Measurements from ENCODE around the gene KATNBL1. TPM values are rescaled to one million over a fixed set of nuclear protein-coding genes. Genes with fewer than 3 reads are reported as not detected.

The KATNBL1 gene
- total and polyA plus RNA-seq, 2 donors (not counting 3 experiments of a cell fraction or from before 2014, with no cell fraction given), result 14.1 to 56.8 TPM

- no peak for FAIRE-seq
- H3K36me3 ChIP-seq (ENCODE audit: control insufficient read depth in 2 of 2, extremely low read depth in 1 of 2, insufficient read depth in 2 of 2, low read length in 2 of 2), result peaks cover 1 to 5% of the 10 kb centered on the region in 2 experiments
- no peak overlapping the region for H3K4me2 ChIP-seq (ENCODE audit: insufficient read depth, low read length)
- no peak overlapping the region for H3K27ac ChIP-seq (ENCODE audit: insufficient read depth, low read depth, low read length)
- H3K27me3 ChIP-seq (ENCODE audit: control insufficient read depth in 2 of 2, insufficient read depth in 2 of 2, low read length in 2 of 2), result no peaks in the 10 kb centered on the region
- no peaks in the 10 kb centered on the region for H3K9me1 ChIP-seq (replicated peaks; ENCODE audit: control insufficient read depth, extremely low read depth, insufficient read depth, low read length)
- POLR2A ChIA-PET, result no interaction called here
- CTCF ChIA-PET, result interaction anchor here (0.8 to 5.6 kb wide), 9 partner anchors 9 to 346 kb away, joined by 3 to 77 read pairs (median 4); partner anchors contain the start of genes LPCAT4 and SLC12A6
- H4K20me1 ChIP-seq (replicated peaks; ENCODE audit: control insufficient read depth, extremely low read depth, insufficient read depth, low read length), result no peaks in the 10 kb centered on the region
- no peak for DNase-seq (ENCODE audit: low read depth, low spot score)
- BruUV-seq (replicated peaks), result no TSS peak
- H3K4me3 ChIP-seq (replicated peaks in 1 of 3; ENCODE audit: insufficient read depth in 1 of 3, low read depth in 1 of 3, low read length in 3 of 3), result no peak overlapping the region
- no peak for TF ChIP-seq MYC (IDR thresholded peaks at IDR 0.05; ENCODE audit: low read depth, low read length)
- no peaks in the 10 kb centered on the region for H3K9me3 ChIP-seq (replicated peaks; ENCODE audit: control insufficient read depth, insufficient read depth, low read length)
- no peak overlapping the region for H3K9ac ChIP-seq (replicated peaks; ENCODE audit: extremely low read depth, insufficient read depth, low read length)
- intact Hi-C loops (cut with micrococcal nuclease), result no loop called here
- H3K79me2 ChIP-seq (ENCODE audit: control insufficient read depth, insufficient read depth, low read length), result no peaks in the 10 kb centered on the region
- dilution Hi-C loops (cut with MboI; ENCODE audit: extremely low pct_ligation_motif_present, low sequenced_read_pairs), result no loop called here
- peaks cover 21% of the 10 kb centered on the region for H3K4me1 ChIP-seq (ENCODE audit: control insufficient read depth, extremely low read depth, insufficient read depth, low read length)
- H2AFZ ChIP-seq (ENCODE audit: low read depth, low read length), result no peak overlapping the region
These were observed 32.4 kb upstream of the KATNBL1 start for GRCh38 chr15:34242331-34242710.

DNA sequence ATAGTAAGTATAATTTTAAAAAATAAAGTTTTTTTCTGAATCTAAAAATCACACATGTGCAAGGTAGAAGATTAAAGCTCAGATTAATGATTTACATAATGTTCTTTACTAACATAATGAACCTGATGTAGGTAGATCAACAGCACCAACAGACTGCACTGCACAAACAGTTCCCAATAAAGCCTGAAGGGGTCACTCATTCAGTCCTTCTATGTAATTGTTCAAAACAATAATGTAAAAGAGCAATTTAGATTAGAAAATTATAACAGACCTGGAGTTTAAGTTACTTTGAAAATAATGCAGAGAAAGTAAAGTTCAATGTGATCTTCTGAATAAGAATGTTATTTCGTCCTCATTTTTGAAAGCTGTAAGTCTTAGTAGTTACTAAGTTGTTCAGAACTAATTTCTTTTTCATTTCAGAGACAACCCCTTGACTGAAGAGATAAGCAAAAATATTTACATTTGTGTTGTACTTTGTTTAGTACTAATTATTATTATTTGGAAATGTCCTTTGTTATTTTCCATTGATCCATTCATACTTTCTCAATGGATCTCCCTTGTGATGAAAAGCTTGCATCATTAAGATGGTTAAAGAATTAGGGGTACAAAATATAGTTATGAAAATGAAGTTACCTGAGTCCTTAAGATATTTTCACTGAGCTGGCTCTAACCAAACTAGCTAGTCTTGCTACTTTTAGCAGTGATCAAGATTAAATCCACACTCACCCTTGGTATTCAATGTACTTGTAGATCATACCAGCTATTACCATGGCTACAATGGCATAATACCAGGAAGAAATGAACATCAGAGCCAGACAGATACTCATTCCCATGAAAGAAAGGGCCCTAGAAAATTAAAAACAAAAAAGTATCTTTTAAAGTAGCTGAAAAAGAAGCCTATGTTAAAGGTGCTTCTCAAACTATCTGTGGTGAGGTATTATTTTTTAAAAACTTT, 31.8 kb upstream of the KATNBL1 start:
- ChIA-PET POLR2A (no interaction called here), CTCF (interaction anchor here (0.6 to 5.6 kb wide), 20 partner anchors 10 to 346 kb away, joined by 3 to 77 read pairs (median 4); partner anchors contain the start of genes GOLGA8B, LPCAT4, NOP10 and SLC12A6)
- H3K79me2 ChIP-seq (ENCODE audit: control insufficient read depth, insufficient read depth, low read length), result no peaks in the 10 kb centered on the region
- intact Hi-C loops (cut with micrococcal nuclease) (loop anchor here (1.0 to 2.0 kb wide), 2 partner anchors 93 to 347 kb away; no protein-coding TSS in a partner anchor), dilution Hi-C loops (cut with MboI; ENCODE audit: extremely low pct_ligation_motif_present, low sequenced_read_pairs) (no loop called here)
- TF ChIP-seq, protein P1, sequence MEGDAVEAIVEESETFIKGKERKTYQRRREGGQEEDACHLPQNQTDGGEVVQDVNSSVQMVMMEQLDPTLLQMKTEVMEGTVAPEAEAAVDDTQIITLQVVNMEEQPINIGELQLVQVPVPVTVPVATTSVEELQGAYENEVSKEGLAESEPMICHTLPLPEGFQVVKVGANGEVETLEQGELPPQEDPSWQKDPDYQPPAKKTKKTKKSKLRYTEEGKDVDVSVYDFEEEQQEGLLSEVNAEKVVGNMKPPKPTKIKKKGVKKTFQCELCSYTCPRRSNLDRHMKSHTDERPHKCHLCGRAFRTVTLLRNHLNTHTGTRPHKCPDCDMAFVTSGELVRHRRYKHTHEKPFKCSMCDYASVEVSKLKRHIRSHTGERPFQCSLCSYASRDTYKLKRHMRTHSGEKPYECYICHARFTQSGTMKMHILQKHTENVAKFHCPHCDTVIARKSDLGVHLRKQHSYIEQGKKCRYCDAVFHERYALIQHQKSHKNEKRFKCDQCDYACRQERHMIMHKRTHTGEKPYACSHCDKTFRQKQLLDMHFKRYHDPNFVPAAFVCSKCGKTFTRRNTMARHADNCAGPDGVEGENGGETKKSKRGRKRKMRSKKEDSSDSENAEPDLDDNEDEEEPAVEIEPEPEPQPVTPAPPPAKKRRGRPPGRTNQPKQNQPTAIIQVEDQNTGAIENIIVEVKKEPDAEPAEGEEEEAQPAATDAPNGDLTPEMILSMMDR (IDR thresholded peaks at IDR 0.05; ENCODE audit: extremely low read depth in 1 of 2, insufficient read depth in 1 of 2, low read depth in 1 of 2, low read length in 2 of 2), result peak; percentile 47 to 51
- no peak for TF ChIP-seq MAX (IDR thresholded peaks at IDR 0.05; ENCODE audit: insufficient read depth, insufficient read length)
- no peak overlapping the region for H2AFZ ChIP-seq (ENCODE audit: low read depth, low read length)
- H3K4me3 ChIP-seq (replicated peaks in 1 of 3; ENCODE audit: insufficient read depth in 1 of 3, low read depth in 1 of 3, low read length in 3 of 3), result no peak overlapping the region
- no peaks in the 10 kb centered on the region for H3K9me1 ChIP-seq (replicated peaks; ENCODE audit: control insufficient read depth, extremely low read depth, insufficient read depth, low read length)
- H3K4me1 ChIP-seq (ENCODE audit: control insufficient read depth, extremely low read depth, insufficient read depth, low read length), result peaks cover 21% of the 10 kb centered on the region
- BruUV-seq (replicated peaks), result no TSS peak
- FAIRE-seq (no peak), DNase-seq (ENCODE audit: low read depth, low spot score) (peak; percentile 67)
- no peak overlapping the region for H3K4me2 ChIP-seq (ENCODE audit: insufficient read depth, low read length)
- H3K9me3 ChIP-seq (replicated peaks; ENCODE audit: control insufficient read depth, insufficient read depth, low read length), result no peaks in the 10 kb centered on the region
- H3K9ac ChIP-seq (replicated peaks; ENCODE audit: extremely low read depth, insufficient read depth, low read length), result no peak overlapping the region
- no peaks in the 10 kb centered on the region for H4K20me1 ChIP-seq (replicated peaks; ENCODE audit: control insufficient read depth, extremely low read depth, insufficient read depth, low read length)
- H3K36me3 ChIP-seq (ENCODE audit: control insufficient read depth in 2 of 2, extremely low read depth in 1 of 2, insufficient read depth in 2 of 2, low read length in 2 of 2), result peaks cover 4 to 5% of the 10 kb centered on the region in 2 experiments
- no peaks in the 10 kb centered on the region for H3K27me3 ChIP-seq (ENCODE audit: control insufficient read depth in 2 of 2, insufficient read depth in 2 of 2, low read length in 2 of 2)
- no peak overlapping the region for H3K27ac ChIP-seq (ENCODE audit: insufficient read depth, low read depth, low read length)

Data from endothelial cell of umbilical vein (primary cell).